GM12892 (cell line): Measurements from ENCODE around the gene PPID. TPM values are rescaled to one million over a fixed set of nuclear protein-coding genes. Genes with fewer than 3 reads are reported as not detected.
"Not testable (repeated sequence)": the region's sequence is repeated elsewhere in the genome, so short reads cannot be mapped to it uniquely, and the experiment has no call there.

Experiments used
- DNase-seq: peaks from one replicate; pipeline ENCODE4 v3.0.0; 2011; ENCODE audit not compliant: insufficient read length
- FAIRE-seq: peaks from 2 replicates; lab custom pipeline; 2011; peaks lifted over from hg19 to GRCh38; lab: Jason Lieb, UNC
- POLR2A ChIP-seq: IDR thresholded peaks from 2 replicates; pipeline ENCODE4 v1.6.1; 2011; ENCODE audit warnings: low read depth, low read length, control low read depth
- POLR2AphosphoS5 ChIP-seq: IDR thresholded peaks from 2 replicates; pipeline ENCODE4 v1.6.1; 2011; ENCODE audit warnings: low read depth, low read length, control low read depth
- TAF1 ChIP-seq: IDR thresholded peaks from 2 replicates; pipeline ENCODE4 v1.6.1; 2011; ENCODE audit warnings: low read depth, mild to moderate bottlenecking, control low read depth, low read length, borderline replicate concordance
- polyA plus RNA-seq: library from polyadenylated mRNA; unstranded; fragments of >200 nt; gene quantifications from one replicate; pipeline ENCODE4 v1.2.1, GENCODE V29; 2012; ENCODE audit warnings: missing spikeins, inconsistent platforms; ENCODE audit not compliant: missing spikeins

The PPID gene
- polyA plus RNA-seq = 45.0 TPM

DNA sequence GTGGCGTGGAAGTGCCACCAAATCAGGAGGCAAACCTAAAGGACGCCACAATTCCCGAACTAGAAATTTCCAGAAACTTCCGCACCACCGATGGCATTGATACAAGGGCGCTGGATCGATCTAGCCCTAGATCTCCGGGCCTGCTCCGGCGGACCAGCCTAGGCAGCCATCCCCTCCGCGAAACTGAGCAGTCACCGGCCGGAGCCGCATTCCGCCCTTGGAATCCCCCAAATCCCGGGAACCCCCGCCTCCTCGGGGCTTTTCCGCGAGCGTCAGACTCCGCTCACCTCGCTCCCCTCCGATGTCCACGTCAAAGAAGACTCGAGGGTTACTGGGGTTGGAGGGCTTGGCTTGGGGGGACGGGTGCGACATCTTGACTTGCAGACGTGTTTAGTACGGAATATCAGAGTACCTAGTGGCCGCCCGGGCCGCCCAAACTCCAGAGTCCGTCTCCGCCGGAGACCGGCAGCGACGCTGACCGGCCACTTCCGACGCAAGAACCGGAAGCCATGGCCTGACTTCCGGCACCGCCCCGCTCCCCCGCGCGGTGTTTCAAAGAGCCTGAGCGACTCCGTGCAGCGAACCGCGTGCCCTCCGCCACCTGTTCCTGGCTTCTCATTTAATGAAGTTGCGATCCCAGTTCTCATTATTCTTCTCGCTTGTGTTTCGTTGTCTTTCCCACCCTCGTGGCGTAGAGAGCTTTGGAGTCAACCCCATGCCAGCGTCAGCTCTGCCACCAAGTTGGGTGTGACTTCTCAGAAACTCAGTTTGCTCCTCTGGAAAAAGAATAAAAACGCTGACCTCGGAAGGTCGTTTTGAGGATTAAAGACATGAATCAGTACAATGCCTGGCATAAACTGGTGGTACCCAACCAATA lies at the start of gene PPID:
Gene PPID, minus strand, starts transcription at position 480 of the 877 bp plus-strand sequence. Its CDS starts 108 bp downstream, at position 372.
- peak; percentile 65 for DNase-seq
- FAIRE-seq = peak; percentile 97
- TF ChIP-seq POLR2A (peak; percentile 87), TAF1 (peak; percentile 74), POLR2AphosphoS5 (peak; percentile 88)

DNA sequence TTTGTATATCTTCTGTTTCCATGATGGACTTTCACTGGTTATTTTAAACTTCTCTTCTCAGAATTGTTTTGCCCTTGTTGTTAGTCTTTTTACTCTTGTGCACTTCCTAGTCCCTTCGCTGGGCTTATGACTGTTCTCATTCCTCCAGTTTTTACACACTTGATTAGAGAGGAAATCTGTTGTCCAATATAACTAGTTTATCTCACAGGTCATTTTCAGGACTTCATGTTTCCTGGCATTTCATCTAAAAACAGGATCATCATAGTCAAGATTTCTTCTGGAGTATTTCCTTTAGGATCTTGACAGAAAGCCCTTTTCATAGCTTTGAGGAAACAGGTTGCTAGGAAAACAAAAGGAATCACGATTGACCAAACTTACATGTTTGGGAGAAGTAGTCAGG lies 48.6 kb upstream of the PPID start:
- no peak for TF ChIP-seq POLR2A
- no peak for TF ChIP-seq TAF1
- TF ChIP-seq POLR2AphosphoS5 = no peak
- no peak for FAIRE-seq
- no peak for DNase-seq

DNA sequence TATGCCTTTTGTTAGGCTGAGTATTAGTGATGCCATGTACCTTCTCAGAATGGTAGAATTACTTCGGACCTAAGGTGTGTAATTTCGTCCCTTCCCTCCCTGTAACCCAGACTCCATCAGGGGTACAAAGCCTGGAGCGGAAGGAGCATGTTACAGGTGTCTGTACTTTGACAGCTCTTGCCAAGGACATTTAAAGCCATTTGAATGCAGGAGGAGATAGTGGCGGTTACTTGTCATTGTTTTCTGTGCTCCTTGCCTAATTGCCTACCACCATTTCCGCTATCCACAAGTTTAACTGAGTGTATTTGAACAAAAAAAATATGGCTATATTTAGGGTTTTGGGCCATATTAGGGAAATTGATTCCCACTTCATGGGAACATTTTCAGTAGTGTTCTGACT lies 47.5 kb upstream of the PPID start:
- DNase-seq (no peak), FAIRE-seq (no peak)
- no peak for TF ChIP-seq TAF1
- TF ChIP-seq POLR2AphosphoS5 = no peak
- TF ChIP-seq POLR2A = no peak

DNA sequence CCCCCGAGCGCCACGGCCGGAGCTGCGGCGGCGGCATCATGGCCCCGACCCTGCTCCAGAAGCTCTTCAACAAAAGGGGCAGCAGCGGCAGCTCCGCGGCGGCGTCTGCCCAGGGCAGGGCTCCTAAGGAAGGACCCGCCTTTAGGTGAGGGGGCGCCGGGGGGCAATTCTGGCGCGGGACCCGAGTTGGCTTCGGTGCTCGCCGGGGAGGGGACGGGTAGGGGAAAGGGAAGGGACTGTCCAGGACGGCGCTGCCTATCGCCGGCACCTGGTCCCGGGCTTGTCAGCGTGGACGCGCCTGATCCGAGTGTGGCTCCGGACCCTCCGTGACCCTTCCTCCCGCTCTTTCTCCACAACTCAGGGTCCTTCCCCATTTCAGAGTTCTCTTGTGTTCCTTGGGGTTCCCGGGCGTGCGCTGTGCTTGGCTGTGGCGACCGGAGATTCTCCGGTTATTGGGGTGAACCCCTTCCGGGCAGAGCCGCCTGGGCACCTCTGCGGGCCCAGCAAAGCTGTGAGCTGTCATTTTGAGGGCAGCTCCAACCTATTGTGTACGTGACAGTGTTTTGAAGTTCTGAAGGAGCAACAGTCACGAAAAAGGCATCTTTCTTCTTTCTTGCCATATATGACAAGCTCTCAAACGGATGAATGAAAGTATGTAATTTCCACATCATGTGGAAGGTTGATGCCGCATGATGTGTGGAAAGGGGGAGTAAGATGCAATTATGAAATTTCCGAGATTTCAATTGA lies 46.2 kb upstream of the PPID start:
- TF ChIP-seq POLR2A (no peak), TAF1 (no peak), POLR2AphosphoS5 (no peak)
- FAIRE-seq (peak; percentile 40), DNase-seq (no peak)

DNA sequence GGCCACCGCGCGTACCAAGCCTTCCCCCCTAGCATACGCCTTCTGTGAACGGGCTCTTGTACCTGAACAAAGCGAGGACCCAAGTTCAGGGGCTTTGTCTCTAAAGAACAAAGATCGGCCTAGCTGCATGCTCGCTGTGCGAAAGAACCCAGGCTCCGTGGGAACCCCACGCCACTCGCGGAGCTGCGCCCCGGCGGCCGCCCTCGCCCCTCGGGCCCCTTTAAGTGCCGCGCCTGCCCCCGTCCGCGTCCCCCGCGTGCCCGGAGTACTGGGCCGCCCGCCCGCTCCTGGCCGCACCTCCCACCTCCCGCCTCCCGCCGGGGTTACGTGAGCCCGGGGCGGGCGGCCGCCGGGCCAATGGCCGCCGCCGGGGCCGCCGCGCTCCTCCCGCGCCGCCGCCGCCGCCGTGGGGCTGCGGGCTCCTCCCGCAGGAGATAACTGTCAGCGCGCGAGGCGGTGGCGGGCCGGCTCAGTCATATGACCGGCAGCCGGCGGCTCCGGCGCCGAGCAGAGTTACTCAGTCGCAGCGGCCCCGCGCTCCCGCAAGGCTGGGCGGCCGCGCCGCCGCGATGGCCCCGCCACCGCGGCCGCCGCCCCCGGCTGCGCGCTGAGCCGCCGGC lies 45.5 kb upstream of the PPID start, which contains the start of gene FNIP2:
Gene FNIP2, plus strand, starts transcription at position 472 of the 620 bp plus-strand sequence. CDS start 187 bp downstream, outside the sequence.
- FAIRE-seq (peak; percentile 14), DNase-seq (peak; percentile 52)
- no peak for TF ChIP-seq POLR2A
- TF ChIP-seq TAF1 = no peak
- no peak for TF ChIP-seq POLR2AphosphoS5

DNA sequence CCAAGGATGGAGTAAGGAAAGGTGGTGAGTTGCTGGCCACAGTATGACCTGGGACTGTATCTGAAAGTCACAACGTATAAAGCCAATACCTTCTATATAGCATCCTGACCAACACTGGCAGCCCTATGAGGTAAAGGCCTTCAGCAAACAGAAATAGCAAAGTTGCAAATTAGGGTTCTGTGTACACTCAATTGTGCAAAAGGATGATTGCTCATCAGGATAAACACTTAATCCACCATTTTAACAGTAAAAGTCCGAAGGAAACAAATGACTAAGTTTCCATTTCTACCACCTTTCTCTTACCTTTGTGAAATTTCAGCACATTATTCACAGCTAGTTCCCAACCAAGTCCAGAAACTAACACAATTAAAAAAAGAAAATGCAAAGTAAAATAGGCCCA lies 44.3 kb upstream of the PPID start:
- DNase-seq (no peak), FAIRE-seq (no peak)
- no peak for TF ChIP-seq POLR2AphosphoS5
- TF ChIP-seq TAF1 = no peak
- no peak for TF ChIP-seq POLR2A

DNA sequence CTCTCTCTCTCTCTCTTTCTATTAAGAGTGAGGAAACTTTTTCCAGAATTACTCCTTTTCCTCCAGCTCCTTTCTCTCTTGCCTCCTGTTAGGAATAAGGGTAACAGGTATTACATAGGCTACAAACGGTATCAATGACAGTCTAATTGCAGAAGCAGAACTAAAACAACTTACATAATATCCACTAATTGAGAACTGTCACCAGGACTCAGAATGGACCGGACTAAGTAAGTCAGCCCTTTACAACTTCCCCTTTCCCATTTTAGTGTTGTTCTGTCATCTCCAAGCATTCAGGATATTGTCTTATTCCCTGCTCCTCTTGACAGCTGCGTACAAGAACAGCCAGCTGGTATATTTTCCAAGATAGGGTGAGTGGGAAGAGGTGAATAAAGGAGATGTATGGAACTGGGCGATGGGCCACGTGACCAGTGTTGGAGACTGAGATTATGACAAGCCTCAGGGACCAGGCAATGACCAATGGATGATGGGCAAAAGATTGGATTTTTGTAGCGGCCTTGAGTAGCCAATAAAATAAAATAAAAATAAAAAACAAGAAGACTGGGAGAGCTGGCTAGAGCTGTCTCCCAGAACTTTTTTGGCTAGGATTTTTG lies 43.3 kb upstream of the PPID start:
- DNase-seq = no peak
- FAIRE-seq = no peak
- TF ChIP-seq TAF1 = no peak
- TF ChIP-seq POLR2AphosphoS5 = no peak
- no peak for TF ChIP-seq POLR2A

DNA sequence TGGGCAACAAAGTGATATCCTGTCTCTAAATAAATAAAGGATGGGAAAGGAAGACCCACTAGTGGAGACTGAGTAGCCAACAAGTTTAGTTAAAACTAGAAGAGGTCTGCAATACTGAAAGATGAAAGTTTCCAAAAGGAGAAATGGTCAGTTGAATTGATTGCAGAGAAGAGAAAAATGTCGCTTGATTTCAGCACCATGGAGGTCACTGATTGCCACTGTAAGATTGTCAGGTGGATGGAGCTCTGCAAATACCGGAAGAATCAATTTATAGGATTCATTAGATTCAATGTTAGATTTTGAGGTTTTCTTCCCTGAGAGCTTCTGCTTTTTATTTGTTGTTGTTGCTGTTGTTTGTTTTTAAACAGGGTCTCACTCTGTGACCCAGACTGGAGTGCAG lies 40.3 kb upstream of the PPID start:
- TF ChIP-seq POLR2AphosphoS5 = no peak
- no peak for TF ChIP-seq POLR2A
- no peak for TF ChIP-seq TAF1
- no peak for FAIRE-seq
- DNase-seq = no peak

DNA sequence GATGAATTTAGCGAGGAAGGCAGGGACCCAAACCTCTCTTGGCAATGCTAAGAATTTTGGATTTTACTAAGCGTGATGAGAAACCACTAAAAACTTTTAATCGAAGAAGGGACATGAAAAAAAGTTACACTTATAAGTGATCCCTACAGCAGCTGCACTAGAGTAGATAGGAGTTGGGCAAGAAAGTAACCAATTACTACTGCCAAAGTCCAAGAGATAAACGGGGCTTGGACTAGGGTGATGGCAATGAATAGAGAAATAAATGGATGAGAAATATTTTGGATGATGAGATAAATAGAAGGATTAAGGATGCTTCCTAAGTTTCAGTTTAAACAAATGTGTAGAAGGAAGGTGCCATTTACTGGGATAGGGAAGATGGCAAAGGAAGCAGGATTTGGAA lies 39.4 kb upstream of the PPID start:
- FAIRE-seq (no peak), DNase-seq (no peak)
- no peak for TF ChIP-seq POLR2AphosphoS5
- TF ChIP-seq TAF1 = no peak
- TF ChIP-seq POLR2A = no peak

DNA sequence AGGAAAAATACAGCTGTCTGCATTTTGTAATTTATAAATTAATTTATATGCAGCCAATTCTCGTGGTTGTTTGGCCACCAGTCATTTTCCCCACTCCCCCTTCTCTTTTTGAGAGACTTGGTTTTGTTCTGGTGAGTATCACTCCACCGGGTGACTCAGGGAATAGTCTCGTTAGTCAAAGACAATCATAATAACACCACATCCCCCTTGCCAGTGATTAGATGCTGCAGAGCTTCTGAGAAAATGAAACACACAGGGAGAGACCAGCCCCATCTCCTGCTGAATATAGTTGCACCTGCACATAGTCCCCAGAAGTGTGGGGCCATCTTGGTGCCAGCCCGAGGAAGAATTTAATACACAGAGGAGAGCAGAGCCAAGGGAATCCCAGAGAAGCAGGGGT lies 37.7 kb upstream of the PPID start:
- no peak for FAIRE-seq
- no peak for DNase-seq
- no peak for TF ChIP-seq POLR2AphosphoS5
- TF ChIP-seq TAF1 = no peak

DNA sequence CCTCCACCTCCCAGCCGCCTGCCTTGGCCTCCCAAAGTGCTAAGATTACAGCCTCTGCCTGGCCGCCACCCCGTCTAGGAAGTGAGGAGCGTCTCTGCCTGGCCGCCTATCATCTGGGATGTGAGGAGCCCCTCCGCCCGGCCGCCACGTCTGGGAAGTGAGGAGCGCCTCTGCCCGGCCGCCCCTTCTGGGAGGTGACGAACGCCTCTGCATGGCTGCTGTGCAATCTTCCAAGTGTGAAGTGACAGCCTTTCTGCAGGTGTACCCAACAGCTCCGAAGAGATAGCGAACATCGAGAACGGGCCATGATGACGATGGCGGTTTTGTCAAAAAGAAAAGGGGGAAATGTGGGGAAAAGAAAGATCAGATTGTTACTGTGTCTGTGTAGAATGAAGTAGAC lies 36.3 kb upstream of the PPID start:
- not testable (repeated sequence) for FAIRE-seq, DNase-seq
